HG02943 (cell line): ENCODE measurements around the gene TGM5.
"Not testable (repeated sequence)": the region's sequence is repeated elsewhere in the genome, so short reads cannot be mapped to it uniquely, and the experiment has no call there.

Source experiments
- ATAC-seq: cut with Tn5 transposase; IDR thresholded peaks from one replicate; pipeline ENCODE4 v1.9.1; 2021; ENCODE audit warnings: mild to moderate bottlenecking, low read depth, moderate library complexity; ENCODE audit not compliant: unreplicated experiment

Gene TGM5

DNA sequence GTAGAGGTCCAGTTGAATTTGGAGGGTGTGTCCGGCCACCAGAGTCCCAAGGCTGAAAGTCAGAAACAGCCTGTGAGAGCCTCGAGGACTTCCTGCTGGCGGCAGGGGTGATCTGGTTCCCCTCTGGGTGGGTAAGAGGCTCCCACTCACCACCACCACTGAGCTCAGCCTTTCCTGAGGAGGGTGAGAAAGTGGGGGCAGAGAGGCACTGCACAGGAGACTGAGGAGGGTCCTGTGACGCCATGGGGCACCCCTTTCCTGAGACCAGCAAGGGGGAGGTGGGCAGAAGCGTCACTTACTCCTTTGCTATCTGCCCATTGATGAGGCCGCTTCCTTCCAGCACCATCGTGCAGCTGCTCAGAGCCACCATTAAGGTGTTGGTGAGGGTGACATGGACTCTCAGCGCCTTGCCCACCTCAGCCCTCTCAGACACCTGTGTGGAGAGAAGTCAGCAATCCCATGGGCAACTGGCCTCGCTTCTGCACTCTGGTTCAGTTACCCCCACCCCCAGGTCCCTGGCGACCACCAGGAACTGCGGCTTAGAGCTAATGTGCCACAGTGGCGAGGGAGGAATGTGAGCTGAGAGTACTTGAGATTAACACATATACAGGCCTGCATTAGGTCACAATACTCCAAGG is 10.0 kb upstream of the TGM5 start:
- ATAC-seq, result no peak

DNA sequence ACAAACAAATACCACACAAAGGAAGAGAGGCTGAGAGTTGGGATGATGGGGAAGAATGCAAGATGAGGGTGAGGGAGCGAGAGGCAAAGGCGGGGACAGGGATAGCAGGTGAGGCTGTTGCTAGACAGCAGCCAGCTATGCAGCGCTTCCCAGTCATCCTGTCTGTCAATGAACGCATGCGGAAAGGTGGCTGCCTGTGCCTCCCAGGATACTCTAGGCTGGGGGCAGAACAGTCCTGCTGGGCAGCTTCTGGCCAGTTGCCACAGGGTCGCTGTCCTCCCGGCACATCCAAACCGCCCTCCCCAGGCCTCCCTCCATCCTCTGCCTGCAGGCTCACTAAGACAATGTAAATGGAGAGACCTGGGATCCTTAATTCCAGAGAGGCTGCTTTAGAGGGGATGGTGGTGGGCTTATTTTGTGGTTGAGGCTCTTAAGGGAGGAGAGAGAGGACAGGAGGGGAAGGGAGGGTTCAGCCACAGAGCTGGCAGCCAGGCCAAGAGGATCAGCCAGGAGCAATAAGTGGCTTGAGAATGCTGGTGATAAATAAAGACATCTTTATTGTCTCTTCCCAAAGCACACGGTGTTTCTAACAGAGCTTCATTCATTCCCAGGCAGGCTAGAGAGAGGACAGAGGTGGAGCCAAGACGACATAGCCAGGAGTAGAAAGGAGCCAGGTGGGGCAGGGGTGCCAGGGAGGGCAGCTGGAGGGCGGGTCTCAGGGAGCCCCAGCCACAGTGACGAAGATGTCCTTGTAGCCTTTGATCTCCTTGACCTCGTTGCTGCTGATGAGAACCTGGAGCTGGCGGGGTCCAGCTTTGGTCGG is 9.2 kb upstream of the TGM5 start:
- ATAC-seq, result no peak

DNA sequence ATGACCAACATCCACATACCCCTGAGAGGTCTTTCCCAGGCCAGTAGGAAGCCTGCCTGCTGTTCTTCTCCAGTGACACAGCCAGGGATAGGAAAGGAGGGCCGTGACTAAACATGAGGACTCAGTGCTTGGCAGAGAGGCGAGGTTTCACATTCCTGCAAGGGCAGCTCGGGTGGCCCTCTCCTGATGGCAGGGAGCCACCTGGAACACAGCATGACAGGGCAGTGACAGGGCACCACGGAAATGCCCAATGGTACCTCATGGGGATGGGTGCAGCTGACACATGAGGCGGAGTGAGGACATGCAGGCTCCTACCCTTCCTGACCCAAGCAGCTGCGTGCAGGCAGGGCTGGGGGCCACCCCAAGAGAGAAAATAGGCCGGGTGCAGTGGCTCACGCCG is 7.4 kb upstream of the TGM5 start:
- no peak for ATAC-seq

DNA sequence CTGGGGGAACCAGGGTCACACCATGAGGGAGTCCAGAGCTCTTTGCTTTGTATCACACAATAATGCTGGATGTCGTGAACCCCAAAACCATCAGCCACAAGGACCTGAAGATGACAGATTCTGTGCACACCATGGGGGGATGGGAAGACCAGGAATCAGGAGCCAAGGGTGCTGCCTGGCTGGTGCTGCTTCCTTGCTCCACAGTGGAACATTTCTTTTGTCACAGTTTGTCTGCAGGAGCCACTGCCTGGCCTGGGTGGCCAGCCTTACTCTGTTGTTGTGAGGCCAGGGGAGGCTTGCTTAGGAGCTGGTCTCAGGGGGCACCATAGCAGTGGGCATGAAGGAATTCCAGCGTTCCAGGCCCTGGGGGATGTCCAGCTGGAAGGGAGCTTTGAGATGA is 6.5 kb upstream of the TGM5 start:
- ATAC-seq, result no peak

DNA sequence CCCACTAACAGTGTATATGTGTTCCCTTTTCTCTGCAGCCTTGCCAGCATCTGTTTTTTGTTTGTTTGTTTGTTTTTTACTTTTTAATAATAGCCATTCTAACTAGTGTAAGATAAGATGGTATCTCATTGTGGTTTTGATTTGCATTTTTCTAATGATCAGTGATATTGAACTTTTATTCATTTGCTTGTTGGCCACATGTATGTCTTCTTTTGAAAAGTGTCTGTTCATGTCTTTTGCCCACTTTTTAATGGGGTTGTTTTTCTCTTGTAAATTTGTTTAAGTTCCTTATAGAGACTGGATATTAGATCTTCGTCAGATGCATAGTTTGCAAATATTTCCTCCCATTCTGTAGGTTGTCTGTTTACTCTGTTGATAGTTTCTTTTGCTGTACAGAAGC is 5.2 kb upstream of the TGM5 start:
- ATAC-seq, result not testable (repeated sequence)

DNA sequence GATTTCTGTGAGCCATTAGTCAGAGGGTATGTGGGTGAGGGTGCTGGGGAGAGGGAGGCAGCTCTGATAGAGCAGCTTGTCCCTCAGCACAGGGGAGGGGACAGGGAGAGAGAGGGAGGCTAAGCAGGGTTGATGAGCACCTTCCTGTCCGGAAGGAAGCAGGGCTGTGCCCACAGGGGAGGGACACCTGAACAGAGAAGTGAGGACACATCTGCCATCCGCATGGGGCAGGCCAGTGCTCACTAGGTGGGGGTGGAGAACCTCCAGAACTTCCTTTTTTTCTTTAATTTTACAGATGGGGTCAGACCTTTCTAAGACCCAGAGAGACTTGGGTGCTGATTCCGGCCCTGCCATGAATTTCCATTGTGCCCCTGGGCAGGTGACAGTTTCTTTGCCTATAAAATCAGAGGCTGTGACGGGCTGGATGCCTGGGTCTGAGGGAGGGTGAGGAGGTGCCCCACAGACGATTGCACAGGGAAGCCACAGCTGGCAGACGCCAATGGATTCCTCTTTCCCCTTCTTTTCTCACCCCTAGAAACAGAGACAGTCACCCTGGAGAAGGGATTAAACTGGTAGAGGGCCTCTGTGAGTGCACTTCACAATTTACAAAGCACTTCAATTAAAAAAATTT is 4.1 kb upstream of the TGM5 start:
- ATAC-seq, result no peak

DNA sequence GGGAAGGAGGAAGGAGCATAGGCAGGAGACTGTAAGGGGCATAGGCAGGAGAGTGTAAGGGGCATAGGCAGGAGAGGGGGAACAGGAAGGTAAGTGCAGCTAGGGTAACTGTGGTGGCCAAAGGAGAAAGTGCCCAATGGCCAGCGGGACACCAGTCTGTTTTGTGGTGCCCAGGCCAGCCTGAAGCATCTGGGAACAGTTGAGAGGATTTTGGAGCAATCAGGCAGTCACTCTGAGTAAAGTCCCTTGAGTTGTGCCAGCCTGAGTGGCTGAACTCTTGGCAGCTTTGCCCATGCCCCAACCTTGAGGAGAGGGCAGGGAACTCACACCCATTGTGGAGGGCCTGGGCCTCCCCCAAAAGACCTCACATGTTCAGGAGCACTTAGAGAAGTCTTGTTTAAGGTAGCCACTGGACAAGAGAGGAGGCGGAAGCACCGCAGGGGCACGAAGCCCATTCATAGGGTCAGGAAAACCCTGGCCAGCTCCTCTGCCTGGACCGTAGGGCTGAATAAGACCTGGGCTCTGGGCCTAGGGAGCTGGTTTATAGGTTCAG is 3.5 kb upstream of the TGM5 start:
- no peak for ATAC-seq

DNA sequence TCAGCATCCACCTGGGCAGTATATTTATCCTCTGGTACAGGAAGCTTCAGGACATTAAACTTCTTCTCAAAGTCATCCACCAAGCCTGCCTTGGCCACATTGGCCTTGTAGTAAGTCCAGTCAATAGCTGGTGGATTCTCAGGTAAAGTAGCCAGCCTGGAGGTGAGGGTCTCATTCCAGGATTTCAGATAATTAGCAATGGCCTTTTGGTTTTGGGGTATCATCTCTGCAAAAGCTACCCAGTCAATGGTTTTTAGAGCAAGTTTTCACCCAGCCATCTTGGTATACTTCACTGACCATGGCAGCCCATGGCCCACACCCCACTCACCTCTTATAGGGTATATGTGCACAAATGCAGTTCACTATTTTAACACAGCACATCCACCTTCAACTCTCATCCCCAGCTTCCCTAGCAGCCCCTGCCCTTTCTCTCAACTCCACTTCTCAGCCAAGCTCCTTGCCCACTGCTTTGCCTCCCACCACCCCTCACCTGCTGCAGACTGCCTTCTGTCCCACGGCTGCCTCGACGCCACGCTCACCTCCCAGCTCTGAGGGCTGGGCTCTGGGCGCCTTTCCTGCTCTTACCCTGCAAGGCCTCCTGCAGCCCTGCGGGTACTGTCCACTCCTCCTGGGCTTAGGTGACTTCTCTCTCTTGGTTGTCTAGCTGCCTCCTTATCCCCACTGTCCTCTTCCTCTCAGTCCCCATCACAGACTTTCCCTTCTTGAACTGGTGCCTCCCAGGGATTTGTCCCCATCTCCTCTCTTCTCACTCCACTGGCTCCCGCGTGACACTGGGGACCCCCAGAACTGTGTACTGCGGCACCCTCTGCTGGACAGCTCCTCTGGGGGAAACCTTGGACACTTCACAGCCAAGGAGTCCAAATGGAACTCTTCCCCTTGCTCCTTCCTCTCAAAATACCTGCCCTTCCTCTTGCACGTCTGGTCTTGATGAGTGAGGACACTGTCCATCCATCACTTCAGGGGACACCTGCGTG is 1.7 kb upstream of the TGM5 start:
- no peak for ATAC-seq

DNA sequence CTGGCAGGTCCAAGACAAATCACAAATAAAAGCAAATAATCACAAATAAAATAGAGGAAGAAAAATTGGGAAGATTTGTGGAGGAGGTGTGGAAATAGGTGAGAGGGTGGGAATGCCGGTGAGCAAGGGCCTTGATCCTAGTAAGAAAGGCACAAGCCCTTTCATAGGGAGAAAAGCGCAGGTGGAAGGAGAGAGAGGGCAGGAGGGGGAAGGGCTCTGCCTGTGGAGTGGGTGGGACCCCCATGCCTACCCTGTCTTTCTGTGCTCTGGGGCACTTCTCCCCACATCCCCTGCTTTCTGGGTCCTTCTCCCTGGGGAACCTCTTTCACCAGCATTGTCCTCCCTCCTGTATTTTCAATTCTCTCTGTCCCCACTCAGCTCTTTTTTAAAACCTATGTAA is 711 bp upstream of the TGM5 start:
- ATAC-seq, result no peak

DNA sequence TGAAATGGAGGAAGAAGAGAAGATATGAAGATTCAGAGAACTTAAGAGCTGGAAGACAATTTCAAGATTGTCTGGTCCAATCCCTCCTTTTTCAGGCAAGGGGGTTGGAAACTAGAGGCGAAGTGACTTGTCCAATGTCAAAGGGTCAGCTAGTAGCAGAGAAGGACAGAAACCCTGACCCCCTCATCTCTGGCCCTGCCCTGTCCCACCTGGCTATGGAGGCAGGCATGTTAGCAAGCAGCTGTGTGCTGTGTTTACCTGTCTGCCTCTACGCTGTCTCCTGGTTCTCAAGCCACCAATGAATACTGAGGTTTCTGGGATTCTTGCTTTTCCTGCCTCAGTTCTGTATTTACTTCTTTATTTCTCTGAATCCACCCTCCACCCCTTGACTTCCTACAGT is 342 bp downstream of the TGM5 start:
- no peak for ATAC-seq

DNA sequence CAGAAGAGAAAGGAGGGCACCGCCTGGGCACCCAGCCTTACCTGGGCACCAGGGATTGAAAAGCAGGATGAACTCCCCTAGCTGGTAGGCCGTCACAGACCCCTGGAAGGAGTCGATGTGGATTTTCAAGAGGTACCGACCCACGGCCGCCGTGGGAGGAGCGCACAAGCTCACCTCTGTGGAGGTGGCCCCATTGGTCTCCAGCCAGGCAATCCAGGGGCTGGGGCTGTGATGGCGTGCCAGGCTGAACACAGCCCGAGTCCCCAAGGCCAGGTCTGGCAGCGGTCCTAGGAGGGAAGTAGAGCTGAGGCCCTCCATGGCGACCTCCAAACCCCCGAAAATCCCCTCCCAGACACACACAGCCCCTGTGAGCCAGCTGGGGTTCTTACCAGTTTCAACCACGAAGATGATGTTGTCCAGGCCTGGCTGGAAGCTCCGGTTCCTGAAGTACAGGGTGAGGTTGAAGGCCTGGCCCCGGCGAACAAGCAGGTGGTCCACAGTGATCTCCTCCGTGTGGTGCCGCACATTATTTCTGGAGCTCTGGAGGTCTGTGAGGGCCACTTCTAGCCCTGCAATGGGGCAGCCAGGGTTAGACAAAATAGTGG is 6.6 kb downstream of the TGM5 start:
- ATAC-seq, result no peak

DNA sequence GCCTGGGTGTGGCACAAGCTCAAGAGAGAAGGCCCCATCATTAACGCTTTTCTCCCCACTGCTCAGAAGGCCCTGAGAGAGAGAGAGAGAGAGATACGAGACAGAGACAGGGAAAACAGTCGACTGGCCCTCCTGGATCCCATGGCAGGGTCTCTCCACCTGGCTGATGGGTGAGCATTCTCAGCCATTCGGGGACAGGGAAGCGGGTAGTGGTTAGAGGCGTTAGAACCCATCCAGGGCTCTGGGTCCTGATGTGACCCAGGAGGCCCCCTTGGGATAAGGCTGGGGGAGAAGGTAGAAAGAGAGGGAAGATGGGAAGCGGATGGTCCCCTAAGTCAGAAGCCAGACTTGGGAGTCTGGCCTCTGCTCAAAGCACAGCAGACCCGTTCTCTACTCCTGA is 7.9 kb downstream of the TGM5 start:
- no peak for ATAC-seq

DNA sequence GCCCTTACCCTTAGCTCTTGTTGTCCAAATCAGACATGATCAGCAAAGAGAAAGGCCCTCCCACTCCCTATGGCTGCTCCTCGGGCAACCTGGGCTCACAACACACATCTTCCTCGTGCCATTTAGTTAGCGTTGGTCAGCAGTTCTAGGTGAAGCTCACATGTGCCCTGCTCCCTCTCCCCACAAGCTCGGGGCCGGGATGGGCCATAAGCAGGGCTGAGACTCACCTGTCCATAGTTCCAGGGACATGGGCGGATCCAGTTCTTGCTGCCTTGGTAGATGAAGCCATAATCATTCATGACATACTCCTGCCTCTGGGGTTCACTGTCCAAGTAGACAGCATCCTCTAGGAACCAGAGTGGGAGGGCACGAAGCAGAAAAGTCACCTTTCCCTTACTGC is 10.4 kb downstream of the TGM5 start:
- ATAC-seq, result no peak

DNA sequence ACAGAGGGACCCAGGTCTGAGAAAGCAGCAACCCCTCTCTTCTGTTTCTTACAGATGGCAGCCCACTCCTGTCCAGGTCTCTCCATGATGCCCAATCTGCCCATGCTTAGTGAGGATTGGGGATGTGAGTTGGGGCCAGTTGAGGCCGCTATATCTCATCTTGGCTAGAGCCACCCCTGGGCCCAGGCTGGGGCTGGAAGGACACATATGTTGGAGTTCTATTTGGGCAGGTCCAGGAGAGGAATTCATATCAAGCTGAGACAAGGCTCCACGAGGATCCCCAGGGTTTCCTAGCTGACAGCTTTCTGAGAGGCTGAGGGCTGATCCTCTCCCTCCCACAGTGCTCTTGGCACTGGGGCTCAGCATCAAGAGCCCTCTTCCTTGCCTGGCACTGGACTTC is 11.4 kb downstream of the TGM5 start:
- no peak for ATAC-seq

DNA sequence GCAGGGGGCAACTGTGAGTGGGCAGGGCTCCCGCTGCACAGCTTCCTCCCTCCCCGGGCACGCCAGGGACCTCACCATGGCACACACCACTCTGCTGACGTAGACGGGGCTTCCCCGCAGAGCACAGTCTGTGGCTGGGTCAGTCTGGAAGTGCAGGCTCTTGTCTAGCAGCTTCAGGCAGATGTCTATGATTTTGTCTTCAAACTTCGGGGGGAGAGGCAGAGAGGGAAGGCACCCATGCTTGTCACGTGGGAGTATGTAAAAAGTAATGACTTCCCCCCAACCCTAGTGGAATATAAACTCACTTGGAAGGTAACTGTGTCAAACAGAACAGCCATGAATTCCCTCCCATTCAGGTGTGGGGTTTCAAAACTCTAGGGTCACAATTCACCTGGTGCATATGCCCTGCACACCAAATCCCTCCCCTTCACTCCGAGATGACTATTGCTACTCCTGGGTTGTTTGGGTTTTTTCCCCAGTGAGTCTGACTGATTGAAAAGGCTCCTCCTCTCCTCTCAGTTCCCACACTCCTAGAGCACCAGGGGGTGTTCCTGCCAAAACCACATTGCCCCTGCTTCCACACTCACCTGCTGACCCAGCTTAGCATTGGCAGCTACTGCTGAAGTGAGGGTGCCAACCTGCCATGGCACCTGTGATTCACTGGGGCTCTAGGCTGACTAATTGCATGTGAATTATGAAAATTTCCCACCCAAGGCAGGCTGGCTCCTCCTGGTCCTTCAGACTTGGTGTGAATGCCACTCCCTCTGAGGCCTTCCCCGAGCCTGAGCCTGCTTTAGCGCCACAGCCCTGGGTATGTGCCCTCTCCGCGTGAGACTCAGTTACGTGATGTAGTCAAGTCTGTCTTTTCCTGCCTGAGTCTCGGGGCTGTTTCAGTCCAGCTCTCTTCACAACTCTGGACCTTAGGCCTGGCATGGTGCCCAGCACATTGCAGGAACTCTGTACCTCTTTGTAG is 13.0 kb downstream of the TGM5 start:
- ATAC-seq, result no peak

DNA sequence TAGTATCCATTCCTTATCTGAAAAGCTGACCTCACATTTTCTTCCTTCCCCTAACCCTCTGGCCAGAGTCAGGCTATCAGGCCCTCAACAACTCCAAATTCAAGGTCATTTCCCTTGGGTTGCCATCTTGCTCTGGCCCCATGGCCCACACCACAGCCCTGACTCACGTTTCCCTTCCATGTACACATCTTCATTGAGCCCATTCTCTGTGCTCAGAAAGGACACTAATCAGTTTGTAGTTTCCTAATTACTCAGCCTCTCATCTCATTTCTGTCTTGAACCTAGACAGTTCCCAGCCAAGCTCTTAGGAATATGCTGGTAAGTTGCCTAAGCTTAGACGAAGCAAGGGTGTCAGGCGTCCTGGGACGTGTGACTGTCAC is 14.9 kb downstream of the TGM5 start:
- no peak for ATAC-seq

DNA sequence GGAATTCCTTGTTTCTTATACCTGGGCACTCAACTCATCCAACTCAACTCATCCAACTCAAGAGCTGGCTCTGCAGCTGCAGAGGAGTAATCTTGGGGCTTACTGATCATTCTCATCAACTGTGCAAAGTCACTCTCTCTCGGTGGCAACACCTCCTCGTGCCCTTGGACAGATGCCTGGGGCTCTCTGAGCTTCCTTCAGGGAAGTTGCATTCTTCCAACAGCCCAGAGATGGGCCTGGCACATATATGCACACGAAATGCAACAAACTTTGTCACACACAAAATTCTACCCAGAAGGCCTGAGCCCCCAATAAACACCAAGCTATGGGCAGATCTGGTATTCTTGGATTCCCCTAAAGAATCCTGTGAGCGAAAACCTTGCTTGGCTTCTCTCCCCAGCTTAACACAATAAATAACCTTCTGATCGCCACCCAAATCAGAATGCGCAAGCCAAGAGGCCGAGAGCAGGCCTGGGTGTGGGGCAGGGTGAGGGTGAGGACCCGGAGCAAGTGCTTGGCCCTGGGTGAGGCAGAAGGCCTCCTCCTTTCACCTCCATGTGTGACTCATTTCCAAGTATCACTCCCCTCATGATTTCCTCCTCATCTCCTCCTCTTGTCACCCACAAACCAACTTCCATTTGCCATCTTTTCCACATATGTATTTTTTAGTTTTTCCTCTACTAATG is 15.4 kb downstream of the TGM5 start:
- no peak for ATAC-seq

DNA sequence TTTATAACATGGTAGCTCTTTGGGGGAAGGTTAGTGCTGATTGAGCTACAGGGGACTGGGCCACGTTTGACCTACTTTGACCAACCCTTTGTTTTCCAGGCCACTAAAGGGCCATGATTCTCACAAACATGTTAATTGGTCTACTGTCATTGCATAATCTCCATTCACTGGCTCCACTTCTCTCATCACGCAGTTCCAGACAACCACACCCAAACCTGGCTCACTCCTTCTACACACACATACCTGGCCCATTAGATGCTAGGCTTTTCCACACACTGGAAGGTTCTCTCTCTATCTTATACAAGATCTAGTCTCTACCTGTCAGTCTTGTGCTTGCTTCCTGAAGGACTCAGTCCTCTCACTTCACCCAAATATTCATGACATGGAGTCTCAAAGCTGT is 15.9 kb downstream of the TGM5 start:
- no peak for ATAC-seq
